Measurements from ENCODE around the gene FOLR2.
A peak's percentile ranks its signal among the peaks of the same experiment; 100 is the strongest.

FOLR2 gene

DNA sequence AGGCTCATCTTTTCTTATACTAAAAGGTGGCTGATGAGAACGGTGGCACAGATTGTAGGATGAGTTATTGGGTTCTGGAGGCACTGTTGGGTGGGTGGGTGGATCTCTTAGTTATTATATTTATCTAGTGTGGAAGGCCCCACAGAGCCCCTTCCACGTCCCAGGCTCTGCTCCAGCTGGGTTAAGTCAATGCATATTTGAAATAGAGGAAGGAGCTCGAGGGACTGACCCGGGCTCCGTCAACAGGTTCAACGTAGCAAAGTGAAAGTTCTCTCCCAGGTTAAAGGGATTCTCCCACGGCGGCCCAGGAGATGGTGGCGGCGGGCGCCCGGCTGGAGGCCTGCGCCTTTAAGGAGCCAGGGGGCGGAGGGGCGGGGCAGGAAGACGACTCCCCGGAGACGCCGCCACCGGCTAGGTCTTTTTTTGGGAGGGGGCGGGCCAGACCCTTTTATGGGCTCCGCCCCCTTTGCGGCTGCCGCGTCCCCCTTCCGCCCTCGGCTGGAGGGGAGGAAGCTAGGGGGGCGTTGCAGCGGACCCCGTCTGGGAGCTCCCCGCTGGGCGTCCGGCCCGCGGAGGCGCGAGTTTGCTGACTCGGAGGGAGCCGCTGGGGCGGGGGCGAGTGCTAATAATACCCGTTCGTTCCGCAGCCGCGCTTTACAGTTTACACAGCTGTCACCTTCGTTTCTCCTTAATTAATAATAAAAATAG lies 6.5 kb downstream of the FOLR2 start:
- ATAC-seq (peak; percentile 78), DNase-seq (ENCODE audit: low spot score in 2 of 2) (peak; percentile 86 to 95)
- Mint-ChIP-seq H3K4me3 (peak overlapping the region; percentile 97), H3K4me1 (peaks cover 41% of the 10 kb centered on the region), H3K36me3 (peaks cover 14% of the 10 kb centered on the region), H3K27ac (peak overlapping the region; percentile 81), H3K9me3 (no peaks in the 10 kb centered on the region)

DNA sequence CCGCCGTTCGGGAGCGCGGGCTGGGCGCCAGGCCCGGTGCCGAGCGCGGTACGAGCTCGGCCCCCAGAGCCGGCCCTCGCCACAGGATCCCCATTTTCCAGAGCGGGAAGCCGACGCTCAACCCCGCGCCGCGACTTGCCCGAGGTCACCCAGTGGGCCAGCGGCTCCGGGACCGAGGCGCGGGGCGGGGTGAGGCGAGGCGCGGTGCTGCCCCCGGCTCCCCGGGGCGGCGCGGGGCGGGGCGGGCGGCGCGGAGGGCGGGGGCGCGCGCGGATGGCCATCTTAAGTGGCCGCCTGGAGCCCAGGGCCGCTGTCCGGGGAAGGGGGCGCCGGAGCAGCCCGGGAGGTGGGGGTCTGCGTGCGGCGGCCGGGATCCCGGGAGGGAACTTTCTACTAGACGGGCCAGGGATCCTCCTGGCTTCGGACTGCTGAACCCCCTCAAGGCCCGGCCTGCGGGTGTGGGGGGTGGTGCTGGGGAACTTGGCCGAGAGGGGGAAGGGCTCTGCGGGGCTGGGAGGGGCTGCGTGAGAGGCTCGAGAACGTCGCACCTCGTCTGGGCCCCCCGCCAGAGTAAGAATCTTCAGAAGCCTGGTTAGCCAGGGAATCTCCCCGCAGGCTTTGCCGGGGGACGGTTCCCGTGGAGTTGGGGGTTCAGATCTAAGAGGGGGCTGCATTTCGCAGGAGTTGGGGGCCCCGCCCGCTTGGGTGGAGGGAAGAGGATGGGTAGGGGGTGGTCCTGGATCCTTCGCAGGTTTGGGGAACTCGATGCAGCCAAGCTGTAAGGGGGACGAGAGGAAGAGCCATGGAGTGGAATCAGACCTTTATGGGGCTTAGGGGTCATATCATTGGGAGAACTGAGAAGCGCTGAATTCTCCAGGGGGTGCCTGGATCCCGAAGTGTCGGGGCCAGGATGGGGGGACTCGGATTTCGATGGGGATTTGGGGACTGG lies 7.3 kb downstream of the FOLR2 start:
- Mint-ChIP-seq H3K27ac (peak overlapping the region; percentile 96), H3K9me3 (no peaks in the 10 kb centered on the region), H3K4me1 (peaks cover 46% of the 10 kb centered on the region), H3K4me3 (peak overlapping the region; percentile 97), H3K36me3 (peaks cover 16% of the 10 kb centered on the region)
- DNase-seq (ENCODE audit: low spot score in 2 of 2) (peak; percentile 60 to 84), ATAC-seq (peak; percentile 73)

DNA sequence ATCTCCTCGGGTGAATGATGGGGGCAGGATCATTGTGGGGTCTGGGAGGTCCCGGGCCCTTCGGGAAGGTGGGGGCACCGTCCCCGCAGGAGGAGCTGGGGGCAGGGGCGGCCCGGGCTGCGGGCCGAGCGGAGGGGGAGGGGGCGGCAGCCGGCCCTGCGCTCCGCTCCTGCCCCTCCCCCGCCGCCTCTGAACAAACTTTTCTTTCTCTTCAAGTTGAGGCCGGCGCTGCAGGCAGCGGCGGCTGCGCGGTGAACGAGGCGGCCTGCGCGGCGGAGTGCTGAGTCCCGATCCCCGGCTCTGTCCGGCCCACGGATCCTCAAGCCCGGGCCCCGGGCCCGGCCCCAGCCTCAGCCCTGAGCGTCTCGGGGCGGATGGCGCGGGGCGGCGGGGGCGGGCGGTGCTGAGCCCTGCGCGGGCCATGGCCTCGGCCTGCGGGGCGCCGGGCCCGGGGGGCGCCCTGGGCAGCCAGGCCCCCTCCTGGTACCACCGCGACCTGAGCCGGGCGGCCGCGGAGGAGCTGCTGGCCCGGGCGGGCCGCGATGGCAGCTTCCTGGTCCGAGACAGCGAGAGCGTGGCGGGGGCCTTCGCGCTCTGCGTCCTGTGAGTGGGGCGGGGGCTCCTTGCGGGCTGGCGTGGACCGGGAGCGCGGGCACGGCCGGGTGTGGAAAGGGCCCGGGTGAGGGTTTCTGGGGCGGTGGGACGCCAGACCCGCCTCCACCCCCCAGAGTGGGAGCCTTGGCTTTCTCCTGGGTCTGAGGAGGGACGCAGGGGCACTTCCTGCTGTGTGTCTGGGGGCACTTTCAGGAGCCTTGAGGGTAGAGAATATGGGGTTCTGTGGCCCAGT lies 8.2 kb downstream of the FOLR2 start, which contains the start of gene INPPL1:
INPPL1 (plus strand) TSS at position 204 of the 847 bp plus-strand sequence; CDS start at position 422, 218 bp downstream.
- ATAC-seq (peak; percentile 2), DNase-seq (ENCODE audit: low spot score in 2 of 2) (peak in 1 of 2 donors; percentile 66)
- H3K36me3 Mint-ChIP-seq: peaks cover 22% of the 10 kb centered on the region
- no peaks in the 10 kb centered on the region for H3K9me3 Mint-ChIP-seq
- peak within 1 kb of the TSS; percentile 96 for H3K27ac Mint-ChIP-seq
- H3K4me3 Mint-ChIP-seq: peak within 1 kb of the TSS; percentile 97
- peaks cover 52% of the 10 kb centered on the region for H3K4me1 Mint-ChIP-seq

- peak; percentile 26 to 74 for DNase-seq (ENCODE audit: low spot score in 2 of 2)
- ATAC-seq: peak; percentile 71
- Mint-ChIP-seq H3K4me3 (peak overlapping the region; percentile 97), H3K27ac (peak overlapping the region; percentile 96), H3K9me3 (no peaks in the 10 kb centered on the region), H3K4me1 (peaks cover 52% of the 10 kb centered on the region), H3K36me3 (peaks cover 28% of the 10 kb centered on the region)
Measured at GRCh38 chr11:72225411-72225951, 8.9 kb downstream of the FOLR2 start.

DNA sequence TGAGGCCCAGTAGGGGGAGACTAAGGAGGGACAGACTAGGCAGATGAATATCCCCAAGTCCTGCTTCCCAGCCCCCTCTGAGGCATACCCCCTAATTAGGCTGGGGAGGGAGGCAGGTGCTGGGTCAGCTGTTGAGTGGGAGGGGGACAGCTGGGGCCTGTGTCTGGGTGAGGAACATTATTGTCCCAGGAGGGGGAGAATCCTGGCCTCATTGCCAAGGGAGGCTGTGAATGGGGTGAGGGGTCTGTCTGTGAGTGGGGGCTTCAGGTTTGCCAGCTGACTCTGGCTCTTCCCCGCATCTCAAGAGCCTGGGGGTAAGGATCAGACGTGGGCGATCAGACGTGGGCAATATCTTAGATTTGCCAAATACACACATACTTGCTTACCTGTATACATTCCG lies 10.1 kb downstream of the FOLR2 start:
- Mint-ChIP-seq H3K36me3 (peaks cover 34% of the 10 kb centered on the region), H3K9me3 (no peaks in the 10 kb centered on the region), H3K27ac (no peak overlapping the region), H3K4me1 (peaks cover 46% of the 10 kb centered on the region), H3K4me3 (no peak overlapping the region)
- ATAC-seq (no peak), DNase-seq (ENCODE audit: low spot score in 2 of 2) (no peak)

DNA sequence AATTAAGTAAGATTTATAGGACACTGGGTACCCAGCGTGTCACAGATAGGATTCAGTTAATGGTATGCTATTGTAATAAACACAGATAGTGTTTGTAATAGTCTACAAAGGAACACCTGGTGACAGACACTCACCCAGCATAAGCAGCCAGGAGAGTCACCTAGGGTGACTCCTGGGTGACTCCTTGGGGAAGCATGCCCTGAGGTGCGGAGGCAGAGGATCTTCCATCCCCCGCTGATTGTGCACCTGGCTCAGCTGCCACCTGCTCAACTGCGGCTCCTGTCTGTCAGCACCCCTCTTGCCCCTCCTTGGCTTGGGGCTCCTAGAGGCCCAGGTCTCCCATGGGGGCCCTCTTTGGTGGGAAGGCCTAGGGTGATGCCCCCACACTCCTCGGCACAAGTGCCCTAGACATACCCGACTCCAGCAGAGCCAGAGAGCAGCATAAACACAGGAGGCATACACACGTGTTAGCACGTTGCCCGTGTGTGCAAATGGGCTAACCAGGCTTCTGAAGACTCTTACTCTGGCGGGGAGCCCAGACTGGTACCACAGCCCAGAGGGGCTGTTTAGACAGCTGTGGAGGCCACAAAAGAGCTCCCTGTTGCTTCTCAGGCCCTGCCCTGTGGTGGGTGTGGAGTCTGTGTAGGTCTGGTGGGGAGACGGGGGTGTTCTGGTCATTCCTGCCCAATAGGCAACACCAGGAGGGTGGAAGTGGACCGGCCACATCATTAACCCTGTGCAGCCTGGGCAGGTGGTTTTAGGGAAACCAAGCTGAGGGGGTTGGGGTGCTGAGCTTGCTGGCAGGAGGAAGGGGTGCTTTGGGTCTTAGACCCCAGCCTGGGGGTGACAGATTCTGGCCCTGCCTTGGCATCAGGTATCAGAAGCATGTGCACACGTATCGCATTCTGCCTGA lies 11.0 kb downstream of the FOLR2 start:
- ATAC-seq (no peak), DNase-seq (ENCODE audit: low spot score in 2 of 2) (peak in 1 of 2 donors; percentile 51)
- Mint-ChIP-seq H3K36me3 (peaks cover 43% of the 10 kb centered on the region), H3K27ac (peak overlapping the region; percentile 78), H3K4me1 (peaks cover 39% of the 10 kb centered on the region), H3K4me3 (no peak overlapping the region), H3K9me3 (no peaks in the 10 kb centered on the region)

GRCh38 chr11:72228229-72228843 lies 11.7 kb downstream of the FOLR2 start:
- H3K4me1 Mint-ChIP-seq: peaks cover 34% of the 10 kb centered on the region
- no peak for DNase-seq (ENCODE audit: low spot score in 2 of 2)
- no peaks in the 10 kb centered on the region for H3K9me3 Mint-ChIP-seq
- peak overlapping the region; percentile 78 for H3K27ac Mint-ChIP-seq
- ATAC-seq: no peak
- peaks cover 50% of the 10 kb centered on the region for H3K36me3 Mint-ChIP-seq
- no peak overlapping the region for H3K4me3 Mint-ChIP-seq

DNA sequence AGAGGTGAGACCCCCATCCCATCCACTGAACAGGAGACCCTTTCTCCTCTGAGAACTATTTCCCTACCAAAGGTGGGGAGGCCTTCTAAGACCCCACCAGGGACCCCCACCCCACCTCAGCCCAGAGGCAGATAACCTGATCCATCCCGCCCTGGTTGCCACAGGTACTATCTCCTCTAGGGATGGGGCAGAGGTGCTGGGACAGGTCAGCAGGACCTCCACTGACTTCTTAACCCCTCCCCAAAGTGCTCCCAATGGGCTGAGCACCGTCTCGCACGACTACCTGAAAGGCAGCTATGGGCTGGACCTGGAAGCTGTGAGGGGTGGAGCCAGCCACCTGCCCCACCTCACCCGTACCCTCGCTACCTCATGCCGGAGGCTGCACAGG lies 12.2 kb downstream of the FOLR2 start:
- H3K36me3 Mint-ChIP-seq: peaks cover 55% of the 10 kb centered on the region
- ATAC-seq (no peak), DNase-seq (ENCODE audit: low spot score in 2 of 2) (peak in 1 of 2 donors; percentile 49)
- H3K4me1 Mint-ChIP-seq: peaks cover 35% of the 10 kb centered on the region
- H3K27ac Mint-ChIP-seq: no peak overlapping the region
- no peak overlapping the region for H3K4me3 Mint-ChIP-seq
- H3K9me3 Mint-ChIP-seq: no peaks in the 10 kb centered on the region

GRCh38 chr11:72229336-72229924 lies 12.8 kb downstream of the FOLR2 start:
- no peak for DNase-seq (ENCODE audit: low spot score in 2 of 2)
- Mint-ChIP-seq H3K4me1 (peaks cover 41% of the 10 kb centered on the region), H3K4me3 (no peak overlapping the region), H3K27ac (no peak overlapping the region), H3K9me3 (no peaks in the 10 kb centered on the region), H3K36me3 (peaks cover 55% of the 10 kb centered on the region)
- ATAC-seq: no peak

DNA sequence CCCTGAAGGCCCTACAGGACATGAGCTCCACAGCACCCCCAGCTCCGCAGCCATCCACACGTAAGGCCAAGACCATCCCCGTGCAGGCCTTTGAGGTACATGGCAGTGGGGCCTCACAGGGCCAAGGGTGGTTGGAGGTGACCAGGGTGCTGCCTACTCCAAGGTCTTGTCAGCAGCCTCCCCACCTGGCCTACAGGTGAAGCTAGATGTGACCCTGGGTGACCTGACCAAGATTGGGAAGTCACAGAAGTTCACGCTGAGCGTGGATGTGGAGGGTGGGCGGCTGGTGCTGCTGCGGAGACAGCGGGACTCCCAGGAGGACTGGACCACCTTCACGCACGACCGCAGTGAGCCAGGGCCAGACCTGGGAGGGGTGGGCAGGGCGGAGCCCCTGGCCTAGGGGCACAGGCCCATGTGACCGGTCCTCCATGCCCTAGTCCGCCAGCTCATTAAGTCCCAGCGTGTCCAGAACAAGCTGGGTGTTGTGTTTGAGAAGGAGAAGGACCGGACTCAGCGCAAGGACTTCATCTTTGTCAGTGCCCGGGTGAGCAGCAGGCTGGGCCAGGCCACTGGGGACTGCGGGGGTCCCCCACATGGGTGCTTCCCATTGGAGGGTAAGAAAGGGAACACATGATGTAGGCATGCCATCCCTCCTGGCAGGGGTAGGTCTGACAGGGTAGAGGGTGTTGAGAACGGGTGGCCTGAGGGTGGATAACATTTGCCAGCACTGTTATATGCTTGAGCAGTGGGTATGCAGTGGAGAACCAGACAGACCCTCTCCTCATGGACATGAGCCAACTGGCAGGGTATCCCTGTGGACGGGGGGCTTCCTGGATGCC lies 13.6 kb downstream of the FOLR2 start:
- no peak overlapping the region for H3K4me3 Mint-ChIP-seq
- ATAC-seq: no peak
- DNase-seq (ENCODE audit: low spot score in 2 of 2): no peak
- no peaks in the 10 kb centered on the region for H3K9me3 Mint-ChIP-seq
- peaks cover 43% of the 10 kb centered on the region for H3K4me1 Mint-ChIP-seq
- H3K36me3 Mint-ChIP-seq: peaks cover 61% of the 10 kb centered on the region
- H3K27ac Mint-ChIP-seq: no peak overlapping the region

DNA sequence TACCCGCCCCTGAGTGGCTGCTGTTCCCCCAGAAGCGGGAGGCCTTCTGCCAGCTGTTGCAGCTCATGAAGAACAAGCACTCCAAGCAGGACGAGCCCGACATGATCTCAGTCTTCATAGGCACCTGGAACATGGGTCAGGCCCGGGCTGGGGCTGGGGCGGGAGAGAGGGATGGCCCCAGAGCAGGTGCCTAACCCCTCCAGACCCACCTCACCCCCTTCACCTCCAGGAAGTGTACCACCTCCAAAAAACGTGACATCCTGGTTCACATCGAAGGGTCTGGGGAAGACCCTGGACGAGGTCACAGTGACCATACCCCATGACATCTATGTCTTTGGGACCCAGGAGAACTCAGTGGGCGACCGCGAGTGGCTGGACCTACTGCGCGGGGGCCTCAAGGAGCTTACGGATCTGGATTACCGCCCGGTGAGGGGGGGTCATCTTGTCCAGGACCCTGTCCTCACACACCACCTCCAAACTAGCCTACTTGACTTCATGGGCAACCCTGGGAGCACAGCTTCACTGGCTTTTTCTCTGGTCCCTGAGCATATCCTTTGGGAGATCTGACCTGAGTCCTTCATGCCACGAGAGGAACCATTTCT lies 14.3 kb downstream of the FOLR2 start:
- Mint-ChIP-seq H3K4me3 (no peak overlapping the region), H3K9me3 (no peaks in the 10 kb centered on the region), H3K4me1 (peaks cover 36% of the 10 kb centered on the region), H3K36me3 (peaks cover 57% of the 10 kb centered on the region), H3K27ac (no peak overlapping the region)
- ATAC-seq: no peak
- DNase-seq (ENCODE audit: low spot score in 2 of 2): no peak
